Measurements from ENCODE around the gene ZDHHC3.

DNA sequence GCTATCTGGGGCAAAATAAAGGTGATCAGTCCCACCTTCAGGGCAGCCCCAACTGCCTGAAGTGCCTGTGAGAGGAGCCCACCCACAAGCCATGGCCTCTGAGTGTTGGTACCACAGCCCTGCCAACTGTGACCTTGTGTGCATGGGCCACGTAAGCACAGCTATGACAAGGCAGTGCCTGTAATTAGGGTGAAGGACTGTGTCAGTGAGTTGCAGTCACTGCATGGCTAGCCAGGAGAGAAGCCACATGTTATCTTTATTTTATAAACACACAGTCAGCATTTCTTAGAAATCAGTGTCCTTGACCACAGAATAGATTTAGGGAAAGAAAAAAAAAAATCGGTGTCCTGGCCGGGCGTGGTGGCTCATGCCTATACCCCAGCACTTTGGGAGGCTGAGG lies 24.8 kb upstream of the ZDHHC3 start:
- TF ChIP-seq, protein P1, sequence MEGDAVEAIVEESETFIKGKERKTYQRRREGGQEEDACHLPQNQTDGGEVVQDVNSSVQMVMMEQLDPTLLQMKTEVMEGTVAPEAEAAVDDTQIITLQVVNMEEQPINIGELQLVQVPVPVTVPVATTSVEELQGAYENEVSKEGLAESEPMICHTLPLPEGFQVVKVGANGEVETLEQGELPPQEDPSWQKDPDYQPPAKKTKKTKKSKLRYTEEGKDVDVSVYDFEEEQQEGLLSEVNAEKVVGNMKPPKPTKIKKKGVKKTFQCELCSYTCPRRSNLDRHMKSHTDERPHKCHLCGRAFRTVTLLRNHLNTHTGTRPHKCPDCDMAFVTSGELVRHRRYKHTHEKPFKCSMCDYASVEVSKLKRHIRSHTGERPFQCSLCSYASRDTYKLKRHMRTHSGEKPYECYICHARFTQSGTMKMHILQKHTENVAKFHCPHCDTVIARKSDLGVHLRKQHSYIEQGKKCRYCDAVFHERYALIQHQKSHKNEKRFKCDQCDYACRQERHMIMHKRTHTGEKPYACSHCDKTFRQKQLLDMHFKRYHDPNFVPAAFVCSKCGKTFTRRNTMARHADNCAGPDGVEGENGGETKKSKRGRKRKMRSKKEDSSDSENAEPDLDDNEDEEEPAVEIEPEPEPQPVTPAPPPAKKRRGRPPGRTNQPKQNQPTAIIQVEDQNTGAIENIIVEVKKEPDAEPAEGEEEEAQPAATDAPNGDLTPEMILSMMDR (IDR thresholded peaks at IDR 0.05) = no peak
- no peak for TF ChIP-seq POLR2A (IDR thresholded peaks at IDR 0.05)
